H1 (cell line): ENCODE data around the gene METTL25B. TPM values are rescaled to one million over a fixed set of nuclear protein-coding genes. Genes with fewer than 3 reads are reported as not detected.

Experiments
- ASH2L ChIP-seq: fragments of 200-600, 300-600 bp; sonication (generic); IDR thresholded peaks from one replicate; pipeline ENCODE4 v1.7.1; 2017; ENCODE audit warnings: low read length
- ATF2 ChIP-seq: IDR thresholded peaks from 2 replicates; pipeline ENCODE4 v1.6.1; 2012; ENCODE audit warnings: low read length, inconsistent platforms
- BRCA1 ChIP-seq: IDR thresholded peaks from 2 replicates; pipeline ENCODE4 v1.6.1; 2012; ENCODE audit warnings: low read depth, low read length, improper control_type of control experiment
- CBX8 ChIP-seq: fragments of 300-800, 300-1000 bp; sonication (generic); IDR thresholded peaks from 2 replicates; pipeline ENCODE4 v1.7.1; 2016; ENCODE audit warnings: low read depth, low read length, borderline replicate concordance
- CEBPB ChIP-seq: IDR thresholded peaks from 2 replicates; pipeline ENCODE4 v1.6.1; 2012; ENCODE audit warnings: low read depth, low read length
- CREB1 ChIP-seq: IDR thresholded peaks from 2 replicates; pipeline ENCODE4 v1.6.1; 2012; ENCODE audit warnings: inconsistent platforms
- E2F6 ChIP-seq: IDR thresholded peaks from 2 replicates; pipeline ENCODE4 v1.6.1; 2012; ENCODE audit warnings: inconsistent platforms
- EGR1 ChIP-seq: IDR thresholded peaks from 2 replicates; pipeline ENCODE4 v1.6.1; 2011; ENCODE audit warnings: low read depth, low read length, borderline replicate concordance
- EZH2 ChIP-seq: fragments of 200-600 bp; sonication (generic); IDR thresholded peaks from 2 replicates; pipeline ENCODE4 v1.7.1; 2012; ENCODE audit warnings: low read depth, mild to moderate bottlenecking, moderate library complexity, low read length, inconsistent platforms; ENCODE audit not compliant: severe bottlenecking
- GABPA ChIP-seq: IDR thresholded peaks from 2 replicates; pipeline ENCODE4 v1.6.1; 2011; ENCODE audit warnings: mild to moderate bottlenecking, low read length, moderate library complexity, borderline replicate concordance; ENCODE audit not compliant: insufficient read depth
- GTF2F1 ChIP-seq: IDR thresholded peaks from 2 replicates; pipeline ENCODE4 v1.6.1; 2012; ENCODE audit warnings: low read depth, low read length, improper control_type of control experiment, borderline replicate concordance
- HDAC2 ChIP-seq, 2 experiments: fragments of 300-600 bp in 1 of 2; sonication (generic) in 1 of 2; IDR thresholded peaks; 2 replicates each; pipeline ENCODE4 v1.6.1; 2011 to 2012; ENCODE audit warnings: low read depth in 2 of 2, low read length in 2 of 2, mild to moderate bottlenecking in 2 of 2, moderate library complexity in 2 of 2, borderline replicate concordance in 1 of 2, inconsistent platforms in 1 of 2
- KDM4A ChIP-seq: IDR thresholded peaks from one replicate; pipeline ENCODE4 v1.7.1; 2012; ENCODE audit warnings: low read depth, mild to moderate bottlenecking, moderate library complexity, low read length, inconsistent platforms; ENCODE audit not compliant: severe bottlenecking
- MAX ChIP-seq: IDR thresholded peaks from 2 replicates; pipeline ENCODE4 v1.6.1; 2012; ENCODE audit warnings: inconsistent platforms
- POLR2A ChIP-seq, 2 experiments: IDR thresholded peaks; 1 replicate in 1 of 2; 2 replicates in 1 of 2; pipeline ENCODE4 v1.6.1; 2011; ENCODE audit warnings: low read depth in 2 of 2, low read length in 2 of 2, mild to moderate bottlenecking in 2 of 2; ENCODE audit errors: control extremely low read depth in 1 of 2
- POLR2AphosphoS5 ChIP-seq: IDR thresholded peaks from 2 replicates; pipeline ENCODE4 v1.6.1; 2011; ENCODE audit warnings: low read depth, low read length
- TAF1 ChIP-seq: IDR thresholded peaks from 2 replicates; pipeline ENCODE4 v1.6.1; 2011; ENCODE audit warnings: mild to moderate bottlenecking, low read depth, low read length
- TAF7 ChIP-seq: optimal IDR thresholded peaks from 2 replicates; pipeline ENCODE3; 2011; ENCODE audit warnings: low read depth, mild to moderate bottlenecking, inconsistent platforms, low read length, moderate library complexity, borderline replicate concordance
- polyA plus RNA-seq, 7 experiments: library from polyadenylated mRNA; depleted of rRNA in 3 of 7; stranded (reverse) in 5 of 7; unstranded in 2 of 7; fragments of >200 nt in 5 of 7; fragments of 200-250 nt in 2 of 7; gene quantifications; 1 replicate in 5 of 7; 2 replicates in 1 of 7; 4 replicates in 1 of 7; pipeline versions ENCODE4 v1.2.1 to v1.2.3, GENCODE V29; 2011 to 2013; ENCODE audit warnings: missing spikeins in 2 of 7, mixed read lengths in 2 of 7
- total RNA-seq: library from RNA; stranded (reverse); fragmentation: NEBNext Ultra II Directional; extraction: Animal tissue kit (Norgen Biotek cat#: 25700); gene quantifications from 2 replicates; pipeline ENCODE4 v1.2.1, GENCODE V29; 2021

Gene METTL25B
- total and polyA plus RNA-seq, 2 of the 8 experiments (the other 6 are each of a cell fraction or from before 2014, with no cell fraction given), result 28.4 to 30.1 TPM

- TF ChIP-seq ATF2 (0 out of 2 replicates have a peak, but pooled peaks have one; percentile 81), CEBPB (0 out of 2 replicates have a peak, but pooled peaks have one; percentile 8), TAF1 (peak; percentile 82), MAX (peak; percentile 58; the same call in 1 of the 2 replicates), EGR1 (peak; percentile 35; the same call in 1 of the 2 replicates), HDAC2 (IDR thresholded peaks at IDR 0.05; ENCODE audit: borderline replicate concordance in 1 of 2, low read depth in 2 of 2, low read length in 2 of 2) (0 out of 4 replicates have a peak, but pooled peaks of 1 of the 2 experiments have one; percentile 44), KDM4A (peak; percentile 86), ASH2L (peak; percentile 80), BRCA1 (peak; percentile 56), POLR2A (IDR thresholded peaks at IDR 0.05; ENCODE audit: control extremely low read depth in 1 of 2, low read depth in 2 of 2, low read length in 2 of 2) (peak; percentile 91 to 92), CBX8 (no peak), EZH2 (no peak), TAF7 (peak; percentile 11), E2F6 (peak; percentile 20), CREB1 (peak; percentile 99), GTF2F1 (0 out of 2 replicates have a peak, but pooled peaks have one; percentile 49), POLR2AphosphoS5 (peak; percentile 95), GABPA (peak; percentile 67; the same call in 1 of the 2 replicates)
Measured at GRCh38 chr1:156728599-156729462, 562 bp downstream of the METTL25B start, which contains the start of gene ISG20L2 (continued).
